ENCODE results near the gene LOX. TPM values are rescaled to one million over a fixed set of nuclear protein-coding genes. Genes with fewer than 3 reads are reported as not detected.

The LOX gene
- total and polyA plus RNA-seq, 9 of the 15 experiments (the other 6 are each of a cell fraction or from before 2014, with no cell fraction given) = 0.06 to 0.09 TPM; not detected in 7

DNA sequence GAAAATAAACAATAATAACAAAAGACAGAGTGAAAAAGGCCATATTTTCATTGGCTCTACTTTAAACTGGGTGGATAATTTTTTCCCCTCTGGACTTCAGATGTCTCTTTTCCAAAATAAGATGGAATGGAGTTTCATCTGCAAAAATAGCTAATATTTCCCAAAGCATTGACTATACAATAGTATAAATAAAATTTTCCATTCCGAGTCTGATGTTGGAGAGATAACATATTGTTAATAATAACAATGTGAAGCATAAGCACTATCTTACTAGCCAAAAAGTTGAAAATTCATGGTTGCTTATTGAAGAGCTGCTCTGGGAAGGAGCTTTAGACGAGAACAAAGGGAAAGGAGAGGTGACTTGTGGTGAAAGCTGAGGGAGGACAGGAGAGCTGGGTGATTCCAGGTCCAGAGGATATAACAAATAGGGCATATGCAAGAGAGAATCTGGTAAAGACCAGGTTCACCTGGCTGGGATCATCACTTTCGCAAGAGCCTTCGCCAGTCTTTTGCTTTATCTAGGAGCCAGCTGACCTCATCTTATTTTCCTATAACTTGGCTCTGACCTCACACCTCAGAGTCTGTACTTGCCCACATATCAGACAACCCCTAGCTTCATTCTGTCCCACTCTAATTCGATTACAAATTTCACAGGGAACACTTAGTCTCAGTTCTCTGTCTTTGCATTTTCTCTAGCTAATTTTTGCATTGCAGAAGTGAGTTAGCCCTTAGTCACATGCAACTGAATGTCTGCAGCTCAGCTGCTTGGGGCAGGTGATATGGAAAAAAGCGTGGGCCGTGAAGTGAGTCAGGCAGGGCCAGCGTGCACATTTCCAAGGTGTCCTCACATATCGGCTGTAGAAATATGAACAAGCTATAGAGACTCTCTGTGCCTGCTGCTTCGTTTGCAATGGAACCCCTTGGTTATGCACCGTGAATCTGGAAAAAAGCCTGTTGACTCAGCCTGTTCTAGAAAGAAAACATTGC is 43.7 kb upstream of the LOX start (continued):
- TF ChIP-seq KDM5B (IDR thresholded peaks at IDR 0.05; ENCODE audit: insufficient replicate concordance, low read depth, low read length) = no peak
- no peak for TF ChIP-seq NR2C1 (IDR thresholded peaks at IDR 0.05)
- TF ChIP-seq NR2C1 (tag; IDR thresholded peaks at IDR 0.05) = no peak
- no peak for TF ChIP-seq DNMT1 (IDR thresholded peaks at IDR 0.05)
- TF ChIP-seq, protein P1, sequence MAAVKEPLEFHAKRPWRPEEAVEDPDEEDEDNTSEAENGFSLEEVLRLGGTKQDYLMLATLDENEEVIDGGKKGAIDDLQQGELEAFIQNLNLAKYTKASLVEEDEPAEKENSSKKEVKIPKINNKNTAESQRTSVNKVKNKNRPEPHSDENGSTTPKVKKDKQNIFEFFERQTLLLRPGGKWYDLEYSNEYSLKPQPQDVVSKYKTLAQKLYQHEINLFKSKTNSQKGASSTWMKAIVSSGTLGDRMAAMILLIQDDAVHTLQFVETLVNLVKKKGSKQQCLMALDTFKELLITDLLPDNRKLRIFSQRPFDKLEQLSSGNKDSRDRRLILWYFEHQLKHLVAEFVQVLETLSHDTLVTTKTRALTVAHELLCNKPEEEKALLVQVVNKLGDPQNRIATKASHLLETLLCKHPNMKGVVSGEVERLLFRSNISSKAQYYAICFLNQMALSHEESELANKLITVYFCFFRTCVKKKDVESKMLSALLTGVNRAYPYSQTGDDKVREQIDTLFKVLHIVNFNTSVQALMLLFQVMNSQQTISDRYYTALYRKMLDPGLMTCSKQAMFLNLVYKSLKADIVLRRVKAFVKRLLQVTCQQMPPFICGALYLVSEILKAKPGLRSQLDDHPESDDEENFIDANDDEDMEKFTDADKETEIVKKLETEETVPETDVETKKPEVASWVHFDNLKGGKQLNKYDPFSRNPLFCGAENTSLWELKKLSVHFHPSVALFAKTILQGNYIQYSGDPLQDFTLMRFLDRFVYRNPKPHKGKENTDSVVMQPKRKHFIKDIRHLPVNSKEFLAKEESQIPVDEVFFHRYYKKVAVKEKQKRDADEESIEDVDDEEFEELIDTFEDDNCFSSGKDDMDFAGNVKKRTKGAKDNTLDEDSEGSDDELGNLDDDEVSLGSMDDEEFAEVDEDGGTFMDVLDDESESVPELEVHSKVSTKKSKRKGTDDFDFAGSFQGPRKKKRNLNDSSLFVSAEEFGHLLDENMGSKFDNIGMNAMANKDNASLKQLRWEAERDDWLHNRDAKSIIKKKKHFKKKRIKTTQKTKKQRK (IDR thresholded peaks at IDR 0.05; ENCODE audit: borderline replicate concordance, low read depth, low read length) = no peak
- no peak for TF ChIP-seq BRF1 (IDR thresholded peaks at IDR 0.05; ENCODE audit: borderline replicate concordance, extremely low read depth, insufficient read length)
- no peak for TF ChIP-seq ZNF146 (CRISPR knock-in tag; IDR thresholded peaks at IDR 0.05; ENCODE audit: unreplicated experiment)
- no peak for TF ChIP-seq ARID2 (IDR thresholded peaks at IDR 0.05)
- no peak for TF ChIP-seq ZNF407 (IDR thresholded peaks at IDR 0.05; ENCODE audit: low read depth)
- TF ChIP-seq, protein P2, sequence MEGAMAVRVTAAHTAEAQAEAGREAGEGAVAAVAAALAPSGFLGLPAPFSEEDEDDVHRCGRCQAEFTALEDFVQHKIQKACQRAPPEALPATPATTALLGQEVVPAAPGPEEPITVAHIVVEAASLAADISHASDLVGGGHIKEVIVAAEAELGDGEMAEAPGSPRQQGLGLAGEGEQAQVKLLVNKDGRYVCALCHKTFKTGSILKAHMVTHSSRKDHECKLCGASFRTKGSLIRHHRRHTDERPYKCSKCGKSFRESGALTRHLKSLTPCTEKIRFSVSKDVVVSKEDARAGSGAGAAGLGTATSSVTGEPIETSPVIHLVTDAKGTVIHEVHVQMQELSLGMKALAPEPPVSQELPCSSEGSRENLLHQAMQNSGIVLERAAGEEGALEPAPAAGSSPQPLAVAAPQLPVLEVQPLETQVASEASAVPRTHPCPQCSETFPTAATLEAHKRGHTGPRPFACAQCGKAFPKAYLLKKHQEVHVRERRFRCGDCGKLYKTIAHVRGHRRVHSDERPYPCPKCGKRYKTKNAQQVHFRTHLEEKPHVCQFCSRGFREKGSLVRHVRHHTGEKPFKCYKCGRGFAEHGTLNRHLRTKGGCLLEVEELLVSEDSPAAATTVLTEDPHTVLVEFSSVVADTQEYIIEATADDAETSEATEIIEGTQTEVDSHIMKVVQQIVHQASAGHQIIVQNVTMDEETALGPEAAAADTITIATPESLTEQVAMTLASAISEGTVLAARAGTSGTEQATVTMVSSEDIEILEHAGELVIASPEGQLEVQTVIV (CRISPR knock-in tag; IDR thresholded peaks at IDR 0.05; ENCODE audit: borderline replicate concordance) = no peak
- TF ChIP-seq ZEB2 (IDR thresholded peaks at IDR 0.05) = no peak
- no peak for TF ChIP-seq ZNF121 (CRISPR knock-in tag; conservative IDR thresholded peaks at IDR 0.05)
- TF ChIP-seq ZNF274 (IDR thresholded peaks at IDR 0.05; ENCODE audit: borderline replicate concordance, low read depth, low read length) = no peak

Data from K562 (cell line).